Measurements from ENCODE around the gene RPS21.

GRCh38 chr20:62437496-62437895, 50.6 kb downstream of the RPS21 start:
- TF ChIP-seq CTCF (conservative IDR thresholded peaks at IDR 0.05; ENCODE audit: low read depth, low read length), result no peak
- TF ChIP-seq USF2 (IDR thresholded peaks at IDR 0.05; ENCODE audit: low read depth, low read length), result no peak
- TF ChIP-seq SMC3 (IDR thresholded peaks at IDR 0.05; ENCODE audit: low read depth, low read length), result no peak

Data from IMR-90 (cell line).